ENCODE measurements around the gene S100A4. TPM values are rescaled to one million over a fixed set of nuclear protein-coding genes. Genes with fewer than 3 reads are reported as not detected.
A peak's percentile ranks its signal among the peaks of the same experiment; 100 is the strongest.

Gene S100A4
- total and polyA plus RNA-seq, 9 donors, result 12.7 to 160 (median 45.3) TPM

DNA sequence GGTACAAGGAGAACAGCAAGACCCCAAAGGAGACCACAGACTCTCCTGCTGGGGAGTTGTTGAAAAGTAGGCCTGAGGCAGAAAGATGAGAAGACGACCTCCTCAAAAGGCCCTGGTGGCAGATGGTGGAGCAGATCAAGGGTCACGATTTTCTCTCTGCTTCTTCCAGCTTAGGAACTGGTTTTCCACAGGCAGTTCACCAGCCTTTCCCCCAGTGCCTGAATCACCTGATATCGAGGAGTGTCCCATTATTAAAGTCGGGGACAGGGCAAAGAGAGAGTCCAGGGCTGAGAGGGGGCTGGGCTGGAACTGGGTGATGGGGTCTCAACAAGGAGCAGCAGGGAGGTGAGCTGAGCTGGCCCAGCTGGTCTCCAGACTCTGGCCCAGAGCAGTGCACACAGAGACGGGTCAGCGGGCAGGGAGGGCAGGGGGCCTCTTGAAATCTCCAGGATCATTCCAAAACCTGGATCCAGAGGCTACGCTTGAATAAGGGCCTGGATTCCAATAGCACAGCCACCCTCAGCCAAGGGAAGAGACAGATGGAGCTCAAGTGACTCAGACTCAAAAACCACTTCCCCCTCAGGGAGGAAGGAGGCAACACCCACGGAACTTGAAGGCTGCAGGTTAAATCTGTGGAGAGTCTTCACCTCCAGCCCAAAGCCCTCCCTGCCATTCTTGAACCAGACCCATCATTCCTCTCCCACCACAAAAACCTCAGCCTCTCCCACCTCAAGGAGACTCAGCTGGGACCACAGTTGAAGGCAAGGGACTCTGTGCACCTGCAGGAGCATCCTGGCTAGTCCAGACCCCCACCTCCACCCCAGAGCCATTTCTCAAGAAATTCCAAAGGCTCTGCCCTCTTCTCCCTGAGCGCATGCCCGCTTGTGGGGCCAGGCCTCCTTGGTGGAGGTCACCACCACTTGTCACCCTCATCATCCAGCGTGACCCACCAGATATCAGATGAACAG, 4.9 kb downstream of the S100A4 start, which contains the start of gene S100A5:
Gene S100A5, minus strand, starts transcription at position 541 of the 968 bp plus-strand sequence. CDS start 743 bp downstream, outside the sequence.
- Histone ChIP-seq H3K4me3 (no peak within 1 kb of the TSS), H3K4me1 (ENCODE audit: insufficient read depth) (peaks cover 20% of the 10 kb centered on the region), H3K27me3 (no peaks in the 10 kb centered on the region), H3K9me3 (no peaks in the 10 kb centered on the region), H3K27ac (no peak within 1 kb of the TSS), H3K36me3 (no peaks in the 10 kb centered on the region)
- peak in 2 of 5 donors; percentile 3 to 16 for DNase-seq
- intact Hi-C loops (cut with DNase I), result no loop called here
- TF ChIP-seq POLR2A (IDR thresholded peaks at IDR 0.05) (no peak), EP300 (IDR thresholded peaks at IDR 0.05) (no peak)
- TF ChIP-seq, protein P1, sequence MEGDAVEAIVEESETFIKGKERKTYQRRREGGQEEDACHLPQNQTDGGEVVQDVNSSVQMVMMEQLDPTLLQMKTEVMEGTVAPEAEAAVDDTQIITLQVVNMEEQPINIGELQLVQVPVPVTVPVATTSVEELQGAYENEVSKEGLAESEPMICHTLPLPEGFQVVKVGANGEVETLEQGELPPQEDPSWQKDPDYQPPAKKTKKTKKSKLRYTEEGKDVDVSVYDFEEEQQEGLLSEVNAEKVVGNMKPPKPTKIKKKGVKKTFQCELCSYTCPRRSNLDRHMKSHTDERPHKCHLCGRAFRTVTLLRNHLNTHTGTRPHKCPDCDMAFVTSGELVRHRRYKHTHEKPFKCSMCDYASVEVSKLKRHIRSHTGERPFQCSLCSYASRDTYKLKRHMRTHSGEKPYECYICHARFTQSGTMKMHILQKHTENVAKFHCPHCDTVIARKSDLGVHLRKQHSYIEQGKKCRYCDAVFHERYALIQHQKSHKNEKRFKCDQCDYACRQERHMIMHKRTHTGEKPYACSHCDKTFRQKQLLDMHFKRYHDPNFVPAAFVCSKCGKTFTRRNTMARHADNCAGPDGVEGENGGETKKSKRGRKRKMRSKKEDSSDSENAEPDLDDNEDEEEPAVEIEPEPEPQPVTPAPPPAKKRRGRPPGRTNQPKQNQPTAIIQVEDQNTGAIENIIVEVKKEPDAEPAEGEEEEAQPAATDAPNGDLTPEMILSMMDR (IDR thresholded peaks at IDR 0.05), result no peak
- WGBS, 3 donors, result 85 to 88% (median 87%) methylated on average over 11 of the region's 11 CpGs

- peak in 1 of 5 donors; percentile 10 for DNase-seq
- H3K27ac ChIP-seq, result no peak overlapping the region
- 86 to 87% (median 87%) methylated on average over 4 of the region's 4 CpGs for WGBS, 3 donors
Measured at GRCh38 chr1:153539395-153540093, 6.1 kb downstream of the S100A4 start.

DNA sequence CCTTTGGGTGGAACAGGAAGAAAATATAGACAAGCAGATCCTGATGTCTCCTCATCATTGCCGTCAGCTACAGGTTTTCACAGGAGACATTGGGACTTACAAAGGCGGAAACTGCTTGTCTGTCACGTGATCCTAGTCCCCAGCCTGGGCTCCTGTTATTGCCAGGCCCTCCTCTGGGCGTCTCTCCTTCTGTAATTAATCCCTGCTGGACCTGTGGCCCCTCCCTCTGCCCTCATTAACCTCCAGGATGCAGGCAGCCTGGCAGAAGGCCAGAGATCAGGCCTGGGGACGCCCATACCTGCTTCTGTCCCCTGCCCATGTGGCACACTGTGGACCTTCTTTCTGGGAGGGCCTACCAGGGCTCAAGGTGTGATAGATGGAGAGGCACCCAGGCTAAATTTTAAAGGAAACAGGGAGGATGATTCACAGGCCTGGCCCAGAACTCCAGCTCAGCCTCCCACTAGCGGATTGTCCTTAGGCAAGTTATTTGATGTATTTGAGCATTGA, 7.2 kb downstream of the S100A4 start:
- H3K4me1 ChIP-seq (ENCODE audit: insufficient read depth), result peaks cover 18% of the 10 kb centered on the region
- H3K27me3 ChIP-seq, result no peaks in the 10 kb centered on the region
- 83 to 91% (median 90%) methylated on average over 6 of the region's 6 CpGs for WGBS, 3 donors
- peak in 1 of 5 donors; percentile 45 for DNase-seq
- H3K36me3 ChIP-seq, result no peaks in the 10 kb centered on the region
- no peaks in the 10 kb centered on the region for H3K9me3 ChIP-seq
- no peak overlapping the region for H3K27ac ChIP-seq
- no peak overlapping the region for H3K4me3 ChIP-seq
- TF ChIP-seq, protein P1 (IDR thresholded peaks at IDR 0.05), result no peak
- TF ChIP-seq EP300 (IDR thresholded peaks at IDR 0.05), result no peak
- TF ChIP-seq POLR2A (IDR thresholded peaks at IDR 0.05), result no peak
- intact Hi-C loops (cut with DNase I), result no loop called here

More at GRCh38 chr1:153539395-153540093, 6.1 kb downstream of the S100A4 start:
- Histone ChIP-seq H3K9me3 (no peaks in the 10 kb centered on the region), H3K4me3 (no peak overlapping the region), H3K36me3 (no peaks in the 10 kb centered on the region), H3K4me1 (ENCODE audit: insufficient read depth) (peaks cover 15% of the 10 kb centered on the region), H3K27me3 (no peaks in the 10 kb centered on the region)
- intact Hi-C loops (cut with DNase I), result no loop called here
- TF ChIP-seq EP300 (IDR thresholded peaks at IDR 0.05), result no peak
- TF ChIP-seq, protein P1 (IDR thresholded peaks at IDR 0.05), result no peak
- no peak for TF ChIP-seq POLR2A (IDR thresholded peaks at IDR 0.05)

GRCh38 chr1:153537376-153537730, 8.3 kb downstream of the S100A4 start:
- TF ChIP-seq POLR2A (IDR thresholded peaks at IDR 0.05) (no peak), EP300 (IDR thresholded peaks at IDR 0.05) (no peak)
- TF ChIP-seq, protein P1 (IDR thresholded peaks at IDR 0.05), result no peak
- WGBS, 3 donors, result 96 to 100% (median 98%) methylated on average over 6 of the region's 6 CpGs
- intact Hi-C loops (cut with DNase I), result no loop called here

More at GRCh38 chr1:153537376-153537730, 8.3 kb downstream of the S100A4 start:
- H3K9me3 ChIP-seq, result no peaks in the 10 kb centered on the region
- H3K27ac ChIP-seq, result no peak overlapping the region
- no peaks in the 10 kb centered on the region for H3K36me3 ChIP-seq
- DNase-seq, result peak in 2 of 5 donors; percentile 19 to 32
- H3K27me3 ChIP-seq, result no peaks in the 10 kb centered on the region
- H3K4me3 ChIP-seq, result no peak overlapping the region
- peaks cover 20% of the 10 kb centered on the region for H3K4me1 ChIP-seq (ENCODE audit: insufficient read depth)
